Dedifferentiated amniotic fluid mesenchymal stem cell (primary cell): ENCODE data around the gene TEX29.
A peak's percentile ranks its signal among the peaks of the same experiment; 100 is the strongest.

Source experiments
- DNase-seq: peaks from one replicate; pipeline ENCODE4 v3.0.0-alpha.2; 2016; ENCODE audit errors: extremely low spot score

TEX29 gene

GRCh38 chr13:111322001-111322915 lies 1.8 kb downstream of the TEX29 start:
- DNase-seq, result no peak

DNA sequence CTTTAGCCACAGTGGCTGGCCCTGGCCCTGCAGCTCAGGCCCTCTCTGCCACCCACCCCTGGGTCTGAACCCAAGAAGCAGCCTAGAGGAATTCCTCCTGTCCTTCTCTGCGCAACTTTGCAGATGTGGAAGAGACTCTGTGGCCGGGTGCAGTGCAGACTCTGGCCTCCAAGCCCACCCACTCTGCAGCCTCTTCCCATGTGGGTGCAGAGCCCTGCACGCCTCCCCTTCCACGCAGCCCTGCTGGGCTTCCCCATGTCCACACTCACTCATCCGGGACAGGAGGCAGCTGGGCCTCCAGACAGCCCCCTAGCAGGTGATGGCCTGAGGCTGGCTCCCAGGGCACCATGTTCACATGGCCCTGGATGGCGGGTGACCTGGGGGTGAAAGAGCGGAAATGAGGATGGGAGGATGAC lies 2.5 kb downstream of the TEX29 start:
- DNase-seq, result no peak

GRCh38 chr13:111323549-111323948 lies 3.1 kb downstream of the TEX29 start:
- DNase-seq, result no peak

DNA sequence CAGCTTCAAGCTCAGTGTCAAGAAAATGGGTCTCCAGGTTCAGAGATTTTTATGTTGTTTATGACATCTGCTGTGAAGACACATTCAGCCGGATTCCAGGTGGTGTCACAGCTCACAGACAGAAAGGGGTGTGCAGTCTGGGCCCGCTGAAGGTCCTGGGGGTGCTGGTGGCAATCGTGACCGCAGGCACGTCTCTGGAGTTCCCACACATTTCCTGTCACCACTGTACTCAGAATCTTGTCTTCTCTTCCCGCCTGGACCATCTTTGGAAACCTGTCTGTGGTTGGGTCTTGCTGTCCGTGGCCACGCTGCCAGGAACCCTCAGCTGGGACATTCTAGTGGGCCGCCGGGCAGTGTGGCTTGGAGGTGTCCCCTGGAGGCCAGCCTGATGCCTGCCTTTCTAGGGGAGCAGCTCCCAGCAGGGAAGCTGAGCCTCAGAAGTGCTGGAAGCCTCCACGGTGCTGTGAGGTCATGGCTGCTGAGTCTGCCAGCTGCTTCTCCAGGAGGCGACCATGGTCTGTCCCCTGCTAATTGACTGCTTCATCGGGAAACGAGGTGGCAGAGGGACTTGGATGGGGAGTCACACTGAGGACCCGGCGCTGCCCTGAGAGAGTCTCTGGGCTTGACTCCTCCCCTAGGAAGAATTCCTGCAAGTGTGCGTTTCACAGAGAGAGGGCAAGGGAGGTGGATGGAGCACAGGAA lies 3.7 kb downstream of the TEX29 start:
- no peak for DNase-seq

DNA sequence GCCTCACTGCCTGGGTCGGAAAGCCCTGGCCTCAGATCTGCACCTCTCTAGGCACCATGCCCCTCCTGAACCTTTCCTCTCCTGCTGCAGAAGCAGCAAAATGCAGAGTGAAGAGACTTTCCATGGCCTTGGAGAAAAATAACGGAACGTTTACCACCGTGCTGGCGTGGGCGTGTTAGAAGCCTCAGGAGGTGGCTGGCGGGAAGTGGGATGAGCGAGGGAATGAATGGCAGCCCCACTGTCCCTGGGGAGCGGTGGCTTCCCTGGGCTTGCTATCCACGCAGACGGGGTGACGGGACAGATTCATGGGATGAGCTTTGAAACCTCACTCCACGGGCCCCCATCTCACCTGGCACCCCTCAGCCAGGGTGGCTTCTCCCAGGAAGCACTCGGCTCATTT lies 4.3 kb downstream of the TEX29 start:
- no peak for DNase-seq

GRCh38 chr13:111325146-111325890 lies 4.9 kb downstream of the TEX29 start:
- no peak for DNase-seq

DNA sequence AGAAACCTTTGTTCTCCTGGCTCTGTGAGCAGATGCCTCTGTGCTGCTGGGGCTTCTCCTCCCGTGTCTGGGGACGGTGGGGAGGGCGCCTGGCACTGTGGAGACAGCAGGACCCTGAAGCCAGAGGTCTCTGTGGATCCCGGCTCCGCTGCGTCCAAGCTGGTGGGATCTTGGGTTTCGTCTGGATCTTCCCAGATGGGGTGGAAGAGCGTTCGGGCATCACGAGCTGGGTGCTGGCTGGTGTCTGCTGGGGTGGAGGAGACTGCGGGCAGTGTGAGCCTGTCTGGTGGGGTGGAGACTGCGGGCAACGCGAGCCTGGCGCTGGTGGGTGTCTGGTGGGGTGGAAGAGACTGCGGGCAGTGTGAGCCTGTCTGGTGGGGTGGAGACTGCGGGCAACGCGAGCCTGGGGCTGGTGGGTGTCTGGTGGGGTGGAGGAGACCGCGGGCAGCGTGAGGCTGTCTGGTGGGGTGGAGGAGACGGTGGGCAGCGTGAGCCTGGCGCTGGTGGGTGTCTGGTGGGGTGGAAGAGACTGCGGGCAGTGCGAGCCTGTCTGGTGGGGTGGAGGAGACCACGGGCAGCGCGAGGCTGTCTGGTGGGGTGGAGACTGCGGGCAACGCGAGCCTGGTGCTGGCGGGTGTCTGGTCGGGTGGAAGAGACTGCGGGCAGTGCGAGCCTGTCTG lies 5.6 kb downstream of the TEX29 start:
- DNase-seq, result no peak

GRCh38 chr13:111326621-111326965 lies 6.2 kb downstream of the TEX29 start:
- DNase-seq, result no peak

DNA sequence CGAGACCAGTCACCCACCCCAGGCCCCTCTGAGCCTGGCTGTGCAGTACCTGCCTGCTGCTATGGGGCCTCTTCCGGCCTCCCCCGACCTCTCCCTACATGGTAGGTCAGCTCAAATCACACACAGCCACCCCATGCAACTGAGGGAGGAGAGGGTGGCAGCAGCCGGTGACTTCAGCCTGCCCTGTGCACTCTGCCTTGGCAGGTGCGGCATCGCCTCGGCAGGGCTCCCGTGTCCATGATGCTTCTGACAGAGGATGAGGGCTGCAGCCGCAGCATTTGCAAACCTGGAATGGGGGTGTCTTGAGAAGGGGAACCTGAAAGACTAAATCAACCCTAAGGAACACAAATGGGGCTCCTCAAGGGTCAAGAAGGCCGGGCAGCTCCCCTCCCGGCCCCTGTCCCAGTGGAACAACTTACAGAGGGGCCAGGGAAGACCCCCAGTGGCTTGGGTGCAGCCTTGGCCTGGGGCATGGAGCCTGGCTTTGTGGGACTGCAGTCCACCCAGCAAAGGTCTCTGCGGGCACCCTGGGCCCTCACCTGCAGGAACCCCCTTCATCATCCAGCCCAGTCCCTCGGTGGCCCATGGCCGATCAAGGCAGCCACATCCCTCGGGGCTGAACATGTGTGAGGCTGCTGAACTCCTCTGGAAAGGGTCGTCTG lies 6.7 kb downstream of the TEX29 start:
- no peak for DNase-seq

DNA sequence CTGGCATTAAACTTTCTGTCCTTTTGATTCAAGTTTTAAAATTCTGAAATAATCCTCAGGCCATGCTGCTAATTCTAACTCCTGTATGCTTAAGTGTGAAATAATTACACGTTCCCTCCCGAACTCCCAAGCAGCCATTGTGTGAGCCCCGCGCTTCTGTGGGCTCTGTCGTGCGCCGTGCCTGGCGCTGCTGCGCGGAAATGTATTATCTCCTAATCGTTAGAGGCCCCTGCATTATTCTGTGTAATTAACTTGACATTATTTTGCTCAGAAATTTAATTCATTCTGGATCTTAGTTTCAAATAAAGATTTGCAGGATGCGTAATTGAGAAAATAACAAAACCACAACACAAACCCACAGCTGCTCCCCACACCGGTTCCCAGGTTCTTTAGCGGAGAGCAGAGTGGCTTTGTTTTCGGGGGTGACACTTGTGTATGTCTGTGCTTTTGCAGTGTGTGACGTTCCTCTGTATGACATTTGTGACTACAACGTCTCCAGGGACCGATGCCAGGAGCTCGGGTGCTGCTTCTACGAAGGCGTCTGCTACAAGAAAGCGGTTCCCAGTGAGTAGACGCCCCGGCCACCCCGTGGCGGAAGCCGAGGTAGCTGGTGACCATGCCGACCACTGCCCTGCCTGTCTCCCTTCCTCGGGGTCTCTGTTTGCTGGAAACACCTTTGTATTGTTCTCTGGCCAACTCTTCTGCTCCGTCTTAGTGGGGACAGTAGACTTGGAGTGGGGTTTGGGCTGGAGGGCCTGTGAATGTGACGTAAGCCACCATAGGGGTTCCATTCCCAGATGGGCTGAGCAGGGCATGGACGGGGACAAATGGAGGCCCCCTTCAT lies 7.5 kb downstream of the TEX29 start:
- DNase-seq, result no peak

DNA sequence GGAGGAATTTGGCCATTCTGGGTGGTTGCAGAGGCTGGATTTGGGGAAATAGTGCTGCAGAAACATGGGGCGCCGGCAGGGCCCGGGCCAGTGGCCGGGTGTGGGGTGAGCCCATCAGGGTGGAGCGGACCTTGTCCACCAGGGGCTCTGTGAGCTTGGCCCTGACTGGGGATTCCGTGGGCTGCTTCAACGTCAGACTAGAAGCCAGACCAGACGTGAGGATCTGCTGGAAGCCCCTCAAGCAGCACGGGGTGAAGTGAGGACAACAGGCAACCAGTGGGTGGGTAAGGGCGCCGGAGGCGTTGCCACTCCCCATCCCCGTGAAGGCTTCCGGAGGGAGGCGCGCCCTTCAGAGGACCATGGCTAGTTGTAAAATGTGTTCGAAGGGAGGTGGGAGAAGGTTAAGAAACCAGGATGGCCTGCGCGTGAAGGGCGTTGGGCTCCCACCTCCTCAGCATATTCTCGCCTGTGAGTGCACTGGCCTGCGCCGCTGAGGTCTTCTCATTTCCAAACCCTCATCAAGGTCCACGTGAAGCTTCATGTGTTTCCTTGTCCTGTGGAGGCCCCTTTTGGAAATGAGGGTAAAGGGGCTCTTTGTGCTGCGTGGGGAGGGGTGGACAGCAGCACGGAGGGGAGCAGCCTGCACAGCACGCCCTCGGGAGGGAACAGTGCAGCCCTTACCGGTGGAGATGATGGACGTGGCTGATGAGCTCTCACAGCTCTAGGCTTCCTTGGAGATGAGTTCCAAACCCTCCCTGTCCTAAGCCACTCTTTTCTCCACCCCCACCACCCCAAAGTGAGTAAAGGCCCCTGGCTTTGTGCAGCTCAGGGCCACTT lies 8.3 kb downstream of the TEX29 start:
- DNase-seq, result no peak

DNA sequence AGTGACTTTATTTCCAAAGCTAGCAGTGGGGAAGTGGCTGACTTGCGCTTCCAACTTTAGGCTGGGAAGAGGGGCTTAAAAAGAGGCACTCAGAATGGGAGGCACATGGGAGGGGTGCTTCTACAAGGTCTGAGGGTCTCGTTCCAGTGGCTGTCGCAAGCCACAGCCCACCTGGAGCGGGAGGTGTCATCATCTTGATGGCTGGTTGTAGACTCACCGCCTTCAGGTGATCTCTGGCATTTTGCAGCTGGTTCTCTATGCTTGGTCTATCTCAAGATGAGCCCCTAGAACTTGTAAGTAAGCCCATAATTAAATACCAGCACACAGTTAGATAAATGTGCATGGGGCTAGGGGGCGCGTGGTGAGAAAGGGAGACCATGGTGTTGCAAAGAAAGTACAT lies 9.2 kb downstream of the TEX29 start:
- no peak for DNase-seq

DNA sequence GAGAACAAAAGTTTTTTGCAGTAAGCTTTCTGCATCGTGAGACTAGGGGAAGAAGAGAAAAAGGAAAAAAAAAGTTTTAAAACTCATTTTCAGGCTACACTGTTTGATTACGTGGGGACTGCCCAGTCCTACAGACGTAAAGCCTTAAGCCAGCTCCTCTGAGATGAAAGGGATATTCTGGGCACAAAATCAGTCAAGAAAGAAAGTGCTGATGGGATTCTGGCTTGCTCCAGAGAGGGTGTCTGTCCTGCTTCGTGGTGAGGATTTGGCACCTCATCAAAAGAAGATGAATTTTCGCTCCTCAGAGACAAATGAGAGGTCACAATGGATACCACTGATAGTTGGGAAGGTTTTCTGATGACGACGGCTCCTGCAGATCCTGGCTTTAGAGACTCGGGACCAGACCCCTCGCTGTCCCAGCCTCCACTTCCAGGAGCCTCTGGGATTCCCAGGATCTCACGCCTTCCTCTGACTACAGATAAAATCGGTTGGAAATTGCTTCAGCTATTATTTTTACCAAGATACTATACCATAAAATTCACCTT lies 9.7 kb downstream of the TEX29 start:
- DNase-seq, result no peak

DNA sequence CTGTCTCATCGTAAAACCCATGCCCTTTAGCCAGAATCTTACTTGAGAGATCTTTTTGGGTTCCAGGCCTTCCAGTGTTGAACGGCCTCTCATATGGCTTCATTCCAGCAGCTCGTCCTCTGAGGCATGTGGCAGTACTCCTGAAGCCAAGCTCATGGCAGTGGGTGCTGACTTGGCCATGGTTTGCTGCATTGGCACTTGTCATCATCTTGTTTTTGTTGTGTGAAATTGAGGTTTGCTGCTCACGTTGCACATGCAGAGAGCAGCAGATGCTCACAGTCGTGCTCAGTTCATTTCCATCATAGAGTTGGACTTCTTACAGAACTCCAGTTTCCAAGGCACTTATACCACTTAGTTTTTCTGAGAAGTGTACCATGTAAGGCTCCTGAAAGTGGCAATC lies 14.9 kb downstream of the TEX29 start:
- no peak for DNase-seq

- DNase-seq, result no peak
These were observed 16.2 kb downstream of the TEX29 start for GRCh38 chr13:111336666-111337065.

DNA sequence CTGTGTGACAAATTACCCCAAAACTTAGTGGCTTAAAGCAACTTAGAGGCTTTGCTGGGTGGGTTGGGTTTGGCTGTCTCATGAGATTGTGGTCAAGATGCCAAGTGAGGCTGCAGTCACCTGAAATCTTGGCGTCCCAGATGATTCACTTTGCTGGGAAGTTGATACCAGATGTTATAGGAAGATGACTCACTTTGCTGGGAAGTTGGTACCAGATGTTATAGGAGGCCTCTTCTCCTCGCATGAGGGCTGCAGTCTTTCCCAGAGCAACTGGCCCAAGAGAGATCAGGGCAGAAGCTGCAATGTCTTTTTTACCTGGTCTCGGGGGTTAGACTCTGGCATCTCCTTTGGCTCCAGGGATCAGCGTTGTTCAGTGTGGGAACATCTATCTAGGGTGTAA lies 16.8 kb downstream of the TEX29 start:
- DNase-seq, result peak; percentile 83

DNA sequence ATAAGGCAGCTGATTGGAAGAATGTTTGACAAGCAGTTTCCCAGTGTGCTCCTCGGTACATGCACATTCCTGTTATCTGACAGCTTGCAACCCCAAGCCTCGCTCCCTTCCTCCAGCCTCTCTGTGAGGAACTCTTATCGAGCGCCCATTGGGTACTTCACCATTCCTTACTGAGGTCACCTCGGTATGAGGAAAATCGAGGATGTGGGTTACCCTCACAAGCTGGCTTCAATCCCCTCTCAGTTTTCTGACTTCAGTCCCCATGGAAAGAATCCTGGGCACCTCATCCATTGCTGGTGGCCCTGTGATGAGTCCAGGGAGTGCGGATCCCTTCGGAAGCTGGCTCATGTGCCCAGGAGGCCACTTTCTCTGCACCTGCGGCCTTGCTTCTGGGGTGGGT lies 17.3 kb downstream of the TEX29 start:
- no peak for DNase-seq

- no peak for DNase-seq
These were observed 18.4 kb downstream of the TEX29 start for GRCh38 chr13:111338841-111339240.
